ENCODE measurements around the gene ALDH4A1. TPM values are rescaled to one million over a fixed set of nuclear protein-coding genes. Genes with fewer than 3 reads are reported as not detected.

The ALDH4A1 gene
- total and polyA plus RNA-seq, 9 of the 15 experiments (the other 6 are each of a cell fraction or from before 2014, with no cell fraction given): 0.27 to 31.4 (median 16.6) TPM

- ATAC-seq (no peak), DNase-seq (ENCODE audit: extremely low read depth in 1 of 4, low spot score in 3 of 4) (no peak), FAIRE-seq (no peak)
- Histone ChIP-seq H3K9ac (ENCODE audit: insufficient read depth in 1 of 2, low read depth in 2 of 2, low read length in 2 of 2) (no peak overlapping the region), H2AFZ (ENCODE audit: low read depth, low read length) (no peak overlapping the region), H4K20me1 (replicated peaks; ENCODE audit: control insufficient read depth, insufficient read depth, low read length) (peaks cover 3% of the 10 kb centered on the region; the same call in 1 of the 2 replicates), H3K4me3 (no peak overlapping the region), H3K27ac (ENCODE audit: extremely low read depth, low read depth, low read length) (no peak overlapping the region), H3K4me1 (replicated peaks in 1 of 2; ENCODE audit: control insufficient read depth in 2 of 2, insufficient read depth in 2 of 2, low read length in 2 of 2) (peaks cover 0 to 9% of the 10 kb centered on the region in 2 experiments; a peak in 1 of 5 replicates), H3K36me3 (ENCODE audit: control insufficient read depth, insufficient read depth, low read length) (peaks cover 12% of the 10 kb centered on the region; the same call in 1 of the 3 replicates), H3K79me2 (ENCODE audit: control insufficient read depth, insufficient read depth, low read length) (no peaks in the 10 kb centered on the region), H3K9me3 (replicated peaks; ENCODE audit: control insufficient read depth, insufficient read depth, low read depth, low read length) (no peaks in the 10 kb centered on the region), H3K4me2 (ENCODE audit: insufficient read depth, low read length) (no peak overlapping the region), H3K27me3 (ENCODE audit: control insufficient read depth in 2 of 2, insufficient read depth in 2 of 2, low read length in 2 of 2) (no peaks in the 10 kb centered on the region), H3K9me1 (ENCODE audit: control insufficient read depth, insufficient read depth, low read length) (no peaks in the 10 kb centered on the region)
- intact Hi-C loops (cut with micrococcal nuclease): loop anchor here (1.0 kb wide), 1 partner anchor 29 kb away; no protein-coding TSS in a partner anchor
- ChIA-PET POLR2A (interaction anchor here (0.6 to 1.1 kb wide), 4 partner anchors 8 to 358 kb away, joined by 3 to 5 read pairs (median 3); no protein-coding TSS in a partner anchor), CTCF (ENCODE audit: low intra/inter-chr PET ratio) (interaction anchor here (0.7 to 7.0 kb wide), 6 partner anchors 18 to 766 kb away, joined by 3 to 108 read pairs (median 4); partner anchors contain the start of gene ALDH4A1)
- WGBS (ENCODE audit: insufficient coverage, low coverage, missing lambda C conversion rate): 46% methylated on average over 6 of the region's 6 CpGs
- in situ Hi-C loops (cut with MboI): loop anchor here (10.0 kb wide), 2 partner anchors 360 to 770 kb away; no protein-coding TSS in a partner anchor
- no TSS peak for BruUV-seq (replicated peaks)
- TF ChIP-seq UBTF (IDR thresholded peaks at IDR 0.05; ENCODE audit: borderline replicate concordance in 1 of 2, low read depth in 2 of 2, low read length in 2 of 2): no peak
- no peak for TF ChIP-seq PBX2 (CRISPR knock-in tag; IDR thresholded peaks at IDR 0.05; ENCODE audit: low read depth)
- no peak for TF ChIP-seq PBX2 (tag; conservative IDR thresholded peaks at IDR 0.05; ENCODE audit: low read depth)
- TF ChIP-seq ETV1 (tag; conservative IDR thresholded peaks at IDR 0.05; ENCODE audit: low read depth): no peak
- no peak for TF ChIP-seq ZEB2 (IDR thresholded peaks at IDR 0.05)
- TF ChIP-seq CHD2 (IDR thresholded peaks at IDR 0.05; ENCODE audit: low read depth, low read length): no peak
- TF ChIP-seq MED1 (CRISPR knock-in tag; IDR thresholded peaks at IDR 0.05; ENCODE audit: borderline replicate concordance): no peak
- no peak for TF ChIP-seq CEBPG (CRISPR knock-in tag; IDR thresholded peaks at IDR 0.05)
- no peak for TF ChIP-seq CEBPG (tag; conservative IDR thresholded peaks at IDR 0.05 in 1 of 2, IDR thresholded peaks at IDR 0.05 in 1 of 2)
- no peak for TF ChIP-seq SREBF2 (CRISPR knock-in tag; IDR thresholded peaks at IDR 0.05)
- TF ChIP-seq SMARCA4 (IDR thresholded peaks at IDR 0.05): no peak
- no peak for TF ChIP-seq RNF219 (CRISPR knock-in tag; IDR thresholded peaks at IDR 0.05)
- TF ChIP-seq CTCFL (IDR thresholded peaks at IDR 0.05; ENCODE audit: borderline replicate concordance, insufficient read depth, low read depth, low read length, poor library complexity, severe bottlenecking): no peak
Measured at GRCh38 chr1:18884727-18885126, 17.6 kb downstream of the ALDH4A1 start.
